NT2/D1 (cell line): ENCODE measurements around the gene DNMT1.

Experiments used
- SUZ12 ChIP-seq: IDR thresholded peaks from 2 replicates; pipeline ENCODE4 v1.6.1; 2011; ENCODE audit not compliant: insufficient read length, insufficient read depth; ENCODE audit errors: extremely low read depth
- YY1 ChIP-seq: IDR thresholded peaks from 2 replicates; pipeline ENCODE4 v1.6.1; 2011; ENCODE audit not compliant: insufficient read length, insufficient read depth
- ZNF274 ChIP-seq: IDR thresholded peaks from 2 replicates; pipeline ENCODE4 v1.6.1; 2011; ENCODE audit warnings: mild to moderate bottlenecking, low read depth, low read length

DNA sequence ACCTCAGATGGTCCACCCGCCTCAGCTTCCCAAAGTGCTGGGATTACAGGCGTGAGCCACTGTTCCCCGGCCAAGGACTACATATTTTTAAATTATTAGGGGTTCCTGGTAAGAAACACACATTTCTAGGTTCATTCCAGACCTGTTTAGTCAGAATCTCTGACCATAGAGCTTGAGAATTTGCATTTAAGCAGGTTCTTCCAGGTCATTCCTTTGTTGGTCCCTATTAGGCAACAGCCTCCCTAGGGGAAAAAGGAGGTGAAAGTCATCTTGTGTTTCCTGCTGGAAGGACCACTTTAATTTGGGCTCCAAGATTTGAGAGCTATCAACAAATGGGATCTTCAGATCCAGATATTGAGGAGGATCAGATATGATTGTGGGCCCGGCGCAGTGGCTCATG lies 20.0 kb upstream of the DNMT1 start:
- TF ChIP-seq SUZ12: no peak
- TF ChIP-seq ZNF274: no peak
- no peak for TF ChIP-seq YY1
